GM18508 (cell line): ENCODE results near the gene DUX4.
"Not testable (repeated sequence)": the region's sequence is repeated elsewhere in the genome, so short reads cannot be mapped to it uniquely, and the experiment has no call there.

Source experiments
- ATAC-seq: cut with Tn5 transposase; IDR thresholded peaks from one replicate; pipeline ENCODE4 v1.9.1; 2021; ENCODE audit warnings: moderate number of reproducible peaks; ENCODE audit not compliant: insufficient read depth, unreplicated experiment

DUX4 gene

GRCh38 chr4:190173428-190173827, at the start of gene DUX4:
DUX4 (plus strand) TSS chr4:190173774; CDS start chr4:190173774, 0 bp downstream.
- ATAC-seq: not testable (repeated sequence)

- ATAC-seq: not testable (repeated sequence)
These were observed 1.9 kb downstream of the DUX4 start for GRCh38 chr4:190175436-190175835.

- not testable (repeated sequence) for ATAC-seq
These were observed 4.4 kb downstream of the DUX4 start for GRCh38 chr4:190177727-190178605.

GRCh38 chr4:190178606-190178990, 5.0 kb downstream of the DUX4 start:
- not testable (repeated sequence) for ATAC-seq

- peak; percentile 46 for ATAC-seq
These were observed 5.6 kb downstream of the DUX4 start for GRCh38 chr4:190179030-190179739.

- peak; percentile 31 for ATAC-seq
These were observed 6.1 kb downstream of the DUX4 start for GRCh38 chr4:190179740-190180094.

- not testable (repeated sequence) for ATAC-seq
These were observed 7.4 kb downstream of the DUX4 start for GRCh38 chr4:190180947-190181346.

GRCh38 chr4:190181481-190182100, 8.0 kb downstream of the DUX4 start:
- ATAC-seq: not testable (repeated sequence)

GRCh38 chr4:190203510-190203909, 29.9 kb downstream of the DUX4 start:
- not testable (repeated sequence) for ATAC-seq
